DND-41 (cell line): ENCODE data around the gene CIT.

Source experiments
- EZH2 ChIP-seq: IDR thresholded peaks from 3 replicates; pipeline ENCODE4 v1.6.1; 2012; ENCODE audit warnings: borderline replicate concordance, low read depth, mild to moderate bottlenecking, moderate library complexity, low read length, inconsistent platforms; ENCODE audit not compliant: severe bottlenecking
- TF ChIP-seq, protein P1 (sequence below): IDR thresholded peaks from 2 replicates; pipeline ENCODE4 v1.5.1; 2012; ENCODE audit warnings: borderline replicate concordance, low read length, moderate library complexity, mild to moderate bottlenecking; ENCODE audit not compliant: poor library complexity, severe bottlenecking; ENCODE audit errors: extremely low read depth

DNA sequence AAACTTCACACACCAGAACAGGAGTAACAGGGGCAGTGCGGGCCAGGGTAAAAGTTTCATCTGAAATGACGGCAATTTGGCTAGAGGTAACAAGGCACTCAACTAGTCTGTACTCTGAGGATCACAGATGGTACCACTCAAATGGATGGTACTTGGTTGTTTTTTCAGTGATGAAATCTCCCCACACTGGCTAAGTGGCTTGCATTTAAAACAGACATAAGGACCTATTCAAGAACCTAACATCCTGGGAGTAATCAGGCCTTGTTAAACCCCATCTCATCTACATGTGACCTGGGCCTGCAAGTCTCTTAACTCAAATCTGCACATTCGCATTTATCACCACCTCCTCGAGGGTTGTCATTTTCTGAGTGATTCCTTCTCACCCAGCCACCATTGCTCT lies 118.4 kb downstream of the CIT start:
- TF ChIP-seq, protein P1, sequence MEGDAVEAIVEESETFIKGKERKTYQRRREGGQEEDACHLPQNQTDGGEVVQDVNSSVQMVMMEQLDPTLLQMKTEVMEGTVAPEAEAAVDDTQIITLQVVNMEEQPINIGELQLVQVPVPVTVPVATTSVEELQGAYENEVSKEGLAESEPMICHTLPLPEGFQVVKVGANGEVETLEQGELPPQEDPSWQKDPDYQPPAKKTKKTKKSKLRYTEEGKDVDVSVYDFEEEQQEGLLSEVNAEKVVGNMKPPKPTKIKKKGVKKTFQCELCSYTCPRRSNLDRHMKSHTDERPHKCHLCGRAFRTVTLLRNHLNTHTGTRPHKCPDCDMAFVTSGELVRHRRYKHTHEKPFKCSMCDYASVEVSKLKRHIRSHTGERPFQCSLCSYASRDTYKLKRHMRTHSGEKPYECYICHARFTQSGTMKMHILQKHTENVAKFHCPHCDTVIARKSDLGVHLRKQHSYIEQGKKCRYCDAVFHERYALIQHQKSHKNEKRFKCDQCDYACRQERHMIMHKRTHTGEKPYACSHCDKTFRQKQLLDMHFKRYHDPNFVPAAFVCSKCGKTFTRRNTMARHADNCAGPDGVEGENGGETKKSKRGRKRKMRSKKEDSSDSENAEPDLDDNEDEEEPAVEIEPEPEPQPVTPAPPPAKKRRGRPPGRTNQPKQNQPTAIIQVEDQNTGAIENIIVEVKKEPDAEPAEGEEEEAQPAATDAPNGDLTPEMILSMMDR: no peak
- TF ChIP-seq EZH2: no peak
